IPS-NIHi7 (cell line): ENCODE data around the gene LINGO1.
A peak's percentile ranks its signal among the peaks of the same experiment; 100 is the strongest.

Experiments
- DNase-seq: peaks from one replicate; pipeline ENCODE4 v3.0.0; 2012; ENCODE audit warnings: mixed read lengths; ENCODE audit errors: extremely low spot score

Gene LINGO1

DNA sequence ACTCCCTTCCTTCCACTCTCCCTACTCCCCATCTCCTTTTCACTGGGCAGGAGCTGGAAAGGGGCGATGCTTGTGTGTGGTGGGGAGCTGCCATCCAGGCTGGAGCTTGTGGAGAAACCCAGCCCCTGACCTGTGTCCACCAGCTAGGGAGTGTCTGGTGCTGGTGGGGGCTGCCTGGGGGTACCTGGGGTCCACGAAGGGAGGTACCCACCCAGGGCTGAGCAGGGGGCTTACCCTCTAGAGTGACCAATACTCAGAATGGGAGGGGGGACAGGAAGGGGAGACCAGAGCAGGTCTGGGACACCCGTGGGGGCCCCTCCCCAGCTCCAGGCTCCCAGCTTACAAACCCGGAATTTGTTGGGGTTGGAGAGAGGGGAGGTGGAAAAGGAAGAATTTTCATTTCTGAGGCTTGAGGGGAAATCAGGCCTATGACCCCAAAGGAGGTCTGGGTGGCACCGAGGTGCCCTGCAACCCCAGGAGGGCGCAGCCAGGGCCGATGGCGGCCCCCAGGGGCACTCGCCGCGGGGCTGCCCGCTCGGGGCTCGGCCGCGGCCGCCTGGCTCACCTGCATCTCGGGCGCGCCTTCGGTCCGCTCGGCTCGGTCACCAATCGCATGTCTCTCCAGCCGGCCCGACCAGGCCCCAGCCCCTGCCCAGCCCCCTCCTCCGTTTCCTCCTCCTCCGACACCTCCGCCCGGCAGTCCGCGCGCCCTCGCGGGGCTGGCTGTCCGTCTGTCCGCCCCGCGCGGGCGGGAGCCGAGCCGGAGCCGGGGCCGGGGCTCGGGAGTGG is 773 bp downstream of the LINGO1 start:
- peak; percentile 61 for DNase-seq

DNA sequence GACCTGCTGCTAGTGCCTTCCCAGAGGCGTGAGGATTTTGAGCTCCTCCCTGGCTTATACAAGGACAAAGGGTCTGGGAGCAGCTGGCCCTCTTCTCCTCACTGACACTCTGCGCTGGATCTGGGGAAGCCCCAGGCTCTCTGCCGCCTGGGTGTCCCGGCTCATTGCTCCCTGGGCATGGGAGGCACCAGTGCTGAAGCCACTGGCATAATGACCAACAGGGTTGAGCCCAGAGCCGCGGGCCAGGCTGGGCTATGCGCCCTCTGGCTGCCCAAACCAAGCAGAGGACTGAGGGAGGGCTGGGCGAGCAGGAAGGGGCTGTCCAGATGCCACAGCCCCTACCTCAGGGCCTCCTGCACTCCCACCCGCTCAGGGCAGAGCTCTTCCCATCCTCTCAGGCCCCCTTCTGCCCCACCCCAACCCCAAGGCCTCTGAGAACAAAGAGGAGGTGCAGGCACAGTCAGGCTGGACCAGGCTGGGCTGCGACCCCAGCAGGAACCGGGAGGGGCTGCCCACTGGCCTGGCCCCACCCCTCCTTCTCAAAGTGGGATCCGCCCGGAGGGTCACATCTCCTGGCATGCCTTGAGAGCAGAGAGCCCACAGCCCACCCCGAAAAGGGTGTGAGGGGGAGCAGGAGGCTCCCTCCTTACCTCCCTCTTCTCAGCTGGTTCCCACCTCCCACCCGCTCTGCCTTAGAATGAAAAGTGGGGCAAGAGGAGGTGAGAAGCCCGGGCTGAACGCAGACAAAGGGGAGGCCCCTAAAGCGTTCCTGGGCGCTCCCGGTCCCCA is 1.6 kb downstream of the LINGO1 start:
- DNase-seq = peak; percentile 56

DNA sequence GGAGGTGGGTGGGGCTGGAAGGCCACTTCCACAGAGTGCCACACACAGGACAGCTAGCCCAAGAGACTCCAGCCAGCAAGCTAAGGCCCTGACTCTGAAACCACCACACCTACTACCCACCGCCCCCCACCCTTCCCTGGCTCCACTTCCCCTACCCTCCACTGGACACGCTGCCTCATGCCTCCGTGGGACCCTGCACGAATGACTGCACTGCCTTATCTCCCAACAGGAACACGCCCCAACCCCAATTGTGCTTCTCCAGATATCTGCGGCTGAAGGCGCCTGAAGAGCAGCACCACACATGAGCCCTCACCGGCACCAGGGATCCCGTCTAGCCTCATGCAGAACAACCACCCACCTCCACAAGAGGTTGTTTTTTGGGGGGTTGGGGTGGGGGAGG is 2.7 kb downstream of the LINGO1 start:
- no peak for DNase-seq

DNA sequence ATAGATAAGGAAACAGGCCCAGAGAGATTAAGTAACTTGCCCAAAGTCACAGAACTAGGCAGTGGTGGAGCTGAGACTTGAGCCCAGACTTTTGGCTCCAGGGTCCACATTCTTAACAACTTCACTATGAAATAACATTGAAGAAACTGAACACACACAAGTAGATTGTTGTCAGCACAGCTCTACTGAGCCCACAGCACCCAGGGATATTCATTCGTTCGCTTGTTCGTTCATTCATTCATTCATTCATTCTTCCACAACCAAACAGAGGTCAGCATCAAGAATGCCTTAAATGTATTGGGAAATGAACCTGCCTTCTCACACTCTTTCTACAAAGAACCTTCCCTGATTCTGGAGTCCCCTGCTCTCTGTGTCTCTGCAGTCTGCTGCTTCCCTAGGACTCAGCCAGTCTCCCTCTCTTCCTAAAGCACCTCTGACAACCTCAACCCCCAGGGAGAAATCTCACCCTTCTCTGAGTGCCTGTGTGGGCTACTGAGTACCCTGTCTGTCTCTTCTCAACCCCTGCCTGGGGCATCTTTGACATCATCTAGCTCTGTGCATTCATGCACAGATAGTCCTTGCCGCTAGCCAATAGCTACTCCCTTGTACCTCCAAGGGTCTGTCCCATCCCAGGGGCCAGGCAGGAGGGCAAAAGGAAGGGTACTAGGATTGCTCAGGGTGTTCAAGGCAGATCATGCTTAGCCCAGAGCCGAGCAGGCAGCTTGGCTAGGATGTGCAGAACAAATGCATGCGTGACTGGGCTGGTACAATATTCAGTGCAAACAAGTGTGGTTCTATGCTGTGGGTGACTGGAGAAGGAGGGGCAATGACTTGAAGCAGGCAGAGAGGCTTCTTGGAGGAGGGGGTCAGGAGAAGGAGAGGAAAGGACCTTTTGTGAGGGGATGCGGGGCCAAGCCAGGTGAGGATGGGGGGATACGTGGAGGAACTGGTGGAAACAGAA is 3.4 kb downstream of the LINGO1 start:
- no peak for DNase-seq

DNA sequence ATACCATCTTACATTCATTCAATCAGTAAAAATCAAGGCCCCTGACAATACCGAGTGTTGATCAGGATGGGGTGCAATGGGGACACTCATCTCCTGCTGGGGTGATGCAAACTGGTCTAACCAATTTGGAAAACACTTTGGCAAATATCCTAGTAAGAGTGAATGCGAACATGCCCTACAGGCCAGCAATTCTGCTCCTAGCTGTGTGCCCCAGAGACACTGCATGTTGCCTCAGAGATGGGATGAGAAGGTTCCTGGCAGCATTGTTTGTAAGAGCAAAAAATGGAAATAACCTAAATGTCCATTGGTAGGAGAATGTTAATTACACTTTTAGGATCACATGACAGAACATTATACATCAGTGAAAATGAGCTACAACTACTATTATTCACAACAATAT is 4.7 kb downstream of the LINGO1 start:
- DNase-seq = no peak

DNA sequence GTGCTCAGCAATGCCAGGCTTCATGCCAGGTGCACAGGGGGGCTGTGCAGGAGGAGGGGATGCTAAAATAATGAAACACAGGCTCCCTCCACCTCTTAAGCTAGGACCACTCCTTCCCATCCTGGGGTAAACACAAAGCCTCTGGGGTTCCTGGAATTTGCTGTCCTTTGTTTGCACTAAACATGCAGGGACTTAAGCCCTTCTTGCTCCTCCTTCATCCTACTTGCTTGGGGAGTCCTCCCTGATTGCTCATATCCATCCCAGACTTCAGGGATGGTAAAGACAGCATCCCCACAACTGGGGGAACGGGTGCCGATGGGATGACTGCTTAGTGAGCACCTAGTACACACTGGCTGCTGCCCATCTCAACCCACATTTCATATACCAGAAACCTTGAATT is 5.1 kb downstream of the LINGO1 start:
- no peak for DNase-seq

DNA sequence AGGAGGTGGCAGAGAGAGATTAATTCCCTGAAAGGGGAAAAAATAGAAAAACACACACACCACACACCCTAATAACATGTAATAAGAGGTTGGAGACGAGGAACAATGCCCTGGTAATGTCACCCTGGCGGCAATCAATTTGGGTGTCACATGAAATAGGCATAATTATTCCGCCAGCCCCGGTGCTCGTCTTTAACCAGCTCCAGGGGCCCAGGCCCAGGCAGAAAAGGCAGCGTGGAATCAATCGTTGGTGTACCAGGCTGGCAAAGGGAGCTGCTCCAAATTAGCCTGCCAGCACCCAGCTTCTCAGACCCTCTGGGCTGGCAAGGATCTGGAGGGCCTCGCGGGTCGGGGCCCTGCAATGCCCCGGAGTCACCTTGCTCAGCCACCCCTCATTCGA is 5.6 kb downstream of the LINGO1 start:
- no peak for DNase-seq

DNA sequence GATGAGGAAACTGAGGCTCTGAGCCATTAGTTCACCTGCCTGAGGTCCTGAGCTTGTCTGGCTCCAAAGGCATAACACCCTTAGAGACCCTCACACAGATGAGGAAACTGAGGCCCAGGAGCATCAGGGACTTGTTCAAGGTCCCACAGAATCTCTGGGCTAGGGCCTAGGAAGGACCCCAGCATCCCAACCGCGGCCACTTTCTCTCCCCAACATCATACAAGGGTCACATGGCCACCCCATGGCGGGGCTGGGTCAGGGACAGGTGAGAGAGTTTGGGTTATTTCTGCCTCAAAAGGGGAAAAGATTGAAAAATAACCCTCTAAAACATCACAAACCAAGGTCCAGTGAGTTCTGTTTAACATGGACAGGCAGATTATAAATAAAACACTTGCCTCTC is 6.7 kb downstream of the LINGO1 start:
- no peak for DNase-seq

DNA sequence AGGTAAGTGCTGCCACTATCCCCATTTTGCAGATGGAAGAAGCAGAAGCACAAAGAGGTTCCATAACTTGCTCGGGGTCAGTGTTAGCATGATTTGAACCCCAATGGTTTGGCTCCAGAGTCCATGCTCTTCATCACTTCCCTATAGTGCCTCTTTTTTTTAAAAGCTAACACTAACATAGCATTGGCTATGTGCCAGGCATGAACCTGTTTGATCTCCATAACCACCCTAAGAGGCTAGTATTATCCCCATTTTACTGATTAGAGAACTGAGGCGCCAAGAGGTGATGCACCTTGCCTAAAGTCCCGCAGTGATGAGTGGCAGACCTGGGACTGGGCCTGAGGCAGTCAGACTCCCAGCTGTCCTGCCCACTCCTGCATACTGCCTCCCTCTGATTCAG is 7.3 kb downstream of the LINGO1 start:
- no peak for DNase-seq

DNA sequence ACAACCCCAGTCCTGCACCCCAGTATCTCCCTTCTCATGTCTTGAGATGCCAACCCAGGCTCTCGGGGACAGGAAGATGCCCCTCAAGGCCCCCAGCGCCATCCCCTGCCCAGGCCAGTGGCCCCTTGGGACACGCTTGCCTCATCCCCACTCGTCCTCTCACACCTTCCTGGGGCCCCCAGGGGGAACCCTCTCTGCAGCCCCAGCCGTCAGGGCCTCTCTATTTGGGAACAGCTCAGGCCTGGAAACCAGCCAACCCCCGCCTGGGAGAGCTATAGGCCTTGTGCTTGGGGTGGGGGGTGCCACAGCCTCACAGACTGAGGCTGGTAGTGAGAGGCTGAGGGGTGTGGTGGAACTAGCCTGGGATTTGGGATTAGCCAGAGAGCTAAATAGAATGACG is 7.8 kb downstream of the LINGO1 start:
- no peak for DNase-seq

DNA sequence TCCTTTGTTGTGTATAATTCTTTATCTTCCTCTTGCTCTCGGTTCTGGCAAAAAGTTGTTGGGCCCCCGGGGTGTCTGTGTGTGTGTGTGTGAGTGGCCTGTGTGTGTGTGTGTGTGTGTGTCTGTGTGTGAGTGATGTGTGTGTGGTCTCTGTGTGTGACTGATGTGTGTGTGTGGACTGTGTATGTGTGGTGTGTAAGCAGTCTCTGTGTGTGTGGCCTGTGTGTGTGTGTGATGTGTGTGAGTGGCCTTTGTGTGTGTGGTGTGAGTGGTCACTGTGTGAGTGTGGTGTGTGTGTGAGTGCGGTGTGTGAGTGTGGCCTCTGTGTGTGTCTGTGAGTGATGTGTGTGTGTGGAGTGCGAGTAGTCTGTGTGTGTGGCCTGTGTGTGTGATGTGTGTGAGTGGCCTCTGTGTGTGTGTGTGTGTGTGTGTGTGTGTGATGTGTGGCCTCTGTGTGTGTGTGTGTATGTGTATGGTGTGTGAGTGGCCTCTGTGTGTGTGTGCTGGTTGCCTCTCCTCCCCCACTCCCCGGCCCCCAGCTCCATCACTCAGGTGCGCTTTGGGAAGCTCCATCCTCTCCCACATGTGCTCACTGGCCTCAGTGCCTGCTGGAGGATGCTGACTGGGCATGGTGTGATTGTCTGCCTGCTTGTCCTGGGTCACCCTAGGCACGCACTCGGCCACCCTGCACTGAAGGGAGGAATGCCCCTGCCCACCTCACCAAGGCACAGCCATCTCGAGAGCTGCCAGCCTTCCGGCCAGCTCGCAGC is 8.8 kb downstream of the LINGO1 start:
- DNase-seq = no peak

DNA sequence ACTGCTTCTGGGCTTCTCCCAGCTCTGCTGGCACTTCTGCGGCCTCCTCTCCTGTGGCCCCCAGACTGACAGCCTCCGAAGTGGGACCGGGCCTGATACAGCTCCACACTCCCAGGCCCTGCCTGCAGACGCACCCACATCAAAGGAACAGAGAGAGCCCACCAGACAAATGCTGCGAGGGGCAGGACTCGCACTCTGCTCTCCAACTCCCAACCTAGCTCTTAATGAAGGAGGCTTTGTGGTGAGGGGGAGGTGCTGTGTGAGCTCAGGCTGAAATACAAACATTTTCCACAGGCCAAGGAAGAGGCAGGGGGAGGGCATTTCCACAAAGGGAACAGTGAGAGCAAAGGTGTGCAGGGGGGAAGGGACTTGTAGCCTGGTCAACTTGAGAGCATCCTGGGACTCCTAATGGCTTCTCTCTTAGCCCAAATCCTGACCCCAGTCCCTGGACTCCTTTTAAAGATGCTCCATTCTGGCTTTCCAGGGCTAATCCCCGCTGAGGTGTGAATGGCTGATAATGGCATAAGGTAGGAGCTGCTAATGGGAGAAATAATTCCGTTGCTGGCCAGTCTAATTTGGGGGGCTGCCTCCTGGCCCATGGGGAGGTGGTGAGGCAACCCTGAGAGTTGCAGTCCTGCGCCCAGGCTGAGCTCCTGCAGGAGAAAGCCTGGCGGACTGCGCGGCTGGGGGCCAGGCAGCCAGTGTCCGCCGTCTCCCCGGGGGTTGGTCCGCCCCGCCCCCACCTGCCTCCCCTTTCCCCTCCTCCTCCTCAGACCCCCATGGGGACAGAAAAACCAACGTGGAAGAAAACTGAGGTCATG is 9.6 kb downstream of the LINGO1 start:
- DNase-seq = no peak

DNA sequence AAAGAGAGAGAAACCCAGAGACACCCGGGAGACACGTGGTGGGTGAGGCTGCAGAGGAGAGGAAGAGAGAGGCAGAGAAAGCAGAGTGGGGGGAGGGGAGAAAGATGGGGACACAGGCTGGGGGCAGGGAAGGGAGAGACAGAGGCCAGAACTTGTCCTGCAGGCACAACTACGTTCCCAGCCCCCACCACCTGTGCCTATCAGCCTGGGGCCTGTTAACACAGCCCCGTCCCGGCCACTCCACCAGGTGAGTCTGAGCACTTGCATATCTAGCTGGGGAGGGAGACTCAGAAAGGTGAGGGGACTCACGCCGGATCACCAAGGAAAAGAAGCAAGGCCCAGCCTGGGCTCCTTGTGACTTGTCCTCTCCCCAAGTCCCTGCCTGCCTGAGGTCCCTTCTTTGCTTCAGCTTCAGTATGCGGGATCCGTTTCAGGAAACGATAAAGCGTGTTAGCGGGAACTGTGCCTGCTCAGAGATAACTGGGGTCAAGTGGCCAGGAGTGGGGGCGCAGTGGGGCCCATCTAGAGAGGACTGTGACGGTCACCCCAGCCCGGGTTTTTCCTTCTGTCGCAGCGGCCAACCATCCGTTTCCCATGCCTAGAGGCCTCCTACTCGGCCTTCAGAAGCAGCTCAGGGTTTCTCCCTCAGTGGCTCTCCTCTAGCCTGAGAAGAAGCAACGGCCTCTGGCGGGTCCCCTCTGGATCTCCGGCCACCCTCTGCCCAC is 10.3 kb downstream of the LINGO1 start:
- no peak for DNase-seq

DNA sequence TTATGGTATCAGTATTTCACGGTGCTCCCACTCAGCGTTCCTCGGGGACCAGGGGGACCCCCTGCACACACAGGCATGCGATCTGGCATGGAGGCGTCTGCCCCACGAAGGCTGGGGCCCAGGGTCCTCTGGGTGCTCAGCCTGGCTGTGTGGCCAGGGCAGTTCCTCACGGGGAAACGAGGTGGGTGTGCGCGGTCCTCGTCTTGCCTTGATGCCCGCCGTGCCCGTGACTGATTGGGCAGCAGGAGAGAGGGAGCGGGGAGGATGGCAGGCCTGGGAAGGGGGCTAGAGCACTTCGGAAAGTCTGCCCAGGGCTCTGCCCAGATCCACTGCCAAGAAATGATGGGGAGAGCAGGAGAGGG is 10.9 kb downstream of the LINGO1 start:
- no peak for DNase-seq

DNA sequence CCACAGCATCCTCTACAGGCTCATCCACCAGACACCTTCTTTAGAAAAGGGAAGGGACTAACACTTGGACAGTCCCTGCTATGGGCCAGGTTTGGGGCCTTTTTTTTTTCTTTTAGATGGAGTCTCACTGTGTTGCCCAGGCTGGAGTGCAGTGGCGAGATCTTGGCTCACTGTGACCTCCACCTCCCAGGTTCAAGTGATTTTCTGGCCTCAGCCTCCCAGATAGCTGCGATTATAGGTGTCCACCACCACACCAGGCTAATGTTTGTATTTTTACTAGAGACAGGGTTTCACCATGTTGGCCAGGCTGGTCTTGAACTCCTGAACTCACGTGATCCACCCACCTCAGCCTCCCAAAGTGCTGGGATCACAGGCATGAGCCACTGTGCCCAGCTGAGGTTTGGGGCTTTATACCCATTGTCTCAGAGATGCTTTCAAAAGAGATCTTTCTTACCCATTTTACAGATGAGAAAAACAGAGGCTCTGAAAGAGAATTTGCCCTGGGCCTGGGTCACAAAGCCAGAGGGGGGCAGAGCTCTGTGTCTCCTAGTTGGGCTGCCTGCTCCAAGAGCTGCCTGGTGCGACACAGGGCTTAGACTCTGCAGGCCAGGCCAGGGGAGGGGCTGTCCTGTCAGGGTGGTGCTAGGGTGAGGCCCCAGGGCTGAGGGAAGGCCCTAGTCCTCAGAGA is 11.6 kb downstream of the LINGO1 start:
- DNase-seq = no peak

DNA sequence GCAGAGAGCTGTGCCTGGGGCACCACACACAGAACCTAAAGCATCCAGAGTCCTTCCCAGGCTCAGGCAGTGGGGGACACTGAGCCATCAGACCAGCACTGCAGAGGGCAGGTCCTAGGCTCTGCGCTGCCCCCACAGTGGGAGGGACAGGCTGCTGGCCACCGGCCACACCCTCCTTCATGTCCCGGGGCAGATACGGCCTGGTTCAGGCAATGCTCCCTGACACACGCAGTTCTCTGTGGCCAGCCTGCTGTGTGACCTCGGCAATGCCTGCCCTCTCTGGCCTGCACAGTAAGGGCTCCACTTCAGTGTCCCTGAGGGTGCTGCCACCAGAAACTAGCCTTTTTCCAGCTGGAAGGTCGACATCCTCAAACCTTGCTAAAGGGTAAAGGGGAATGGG is 12.4 kb downstream of the LINGO1 start:
- DNase-seq = no peak

DNA sequence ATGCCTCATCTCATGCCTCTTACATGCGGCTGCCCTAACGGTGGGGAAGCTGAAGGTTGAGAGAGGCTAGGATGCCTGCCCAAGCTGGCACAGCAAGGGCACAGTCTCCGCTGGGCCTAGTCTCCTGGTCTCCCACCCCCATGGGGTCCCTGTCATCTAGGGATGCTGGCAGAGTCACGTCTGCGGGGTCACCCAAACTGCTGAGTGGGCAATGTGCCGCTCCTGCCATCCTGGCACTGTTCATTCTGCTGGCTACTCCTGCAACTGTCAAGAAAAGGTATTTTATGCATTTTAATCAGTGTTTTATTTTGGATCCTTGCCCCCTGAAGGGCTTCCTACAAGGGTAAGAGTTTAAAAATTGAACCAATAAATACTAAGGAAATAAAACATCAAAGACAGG is 12.8 kb downstream of the LINGO1 start:
- no peak for DNase-seq

DNA sequence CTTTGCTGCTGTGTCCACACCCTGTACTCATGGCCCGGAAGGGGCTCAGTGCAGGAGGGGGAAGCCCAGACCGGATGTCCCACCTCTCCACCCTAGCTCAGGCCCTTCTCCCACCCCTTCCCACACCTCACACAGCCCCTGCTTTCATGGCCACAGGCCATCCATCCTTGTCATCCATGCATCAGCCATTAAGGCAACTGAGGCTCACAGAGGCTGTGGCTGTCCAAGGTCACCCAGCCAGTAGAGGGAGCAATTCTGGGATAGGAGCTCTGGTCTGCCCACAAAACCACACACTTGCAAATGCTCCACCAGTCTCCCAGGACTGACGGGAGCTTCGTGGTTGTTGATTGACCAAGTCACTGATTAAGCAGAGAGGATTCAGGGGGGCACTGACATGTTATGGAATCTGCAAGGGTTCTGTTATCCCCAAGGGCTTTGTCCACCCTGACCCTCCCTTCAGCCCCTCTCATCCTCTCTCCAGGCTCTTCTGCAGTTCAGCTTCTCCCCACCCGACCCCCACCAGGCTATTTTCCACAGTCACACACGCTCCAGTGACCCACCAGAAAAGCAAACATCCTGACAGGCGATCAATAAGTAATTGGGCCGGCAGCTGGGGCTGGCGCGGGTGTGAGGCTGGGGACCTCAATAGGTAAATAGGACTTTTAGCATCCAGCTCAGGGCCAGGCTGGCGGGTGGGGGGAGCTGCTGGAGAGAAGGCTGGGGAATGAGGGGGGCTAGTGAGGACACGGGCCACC is 15.1 kb downstream of the LINGO1 start:
- peak; percentile 65 for DNase-seq

DNA sequence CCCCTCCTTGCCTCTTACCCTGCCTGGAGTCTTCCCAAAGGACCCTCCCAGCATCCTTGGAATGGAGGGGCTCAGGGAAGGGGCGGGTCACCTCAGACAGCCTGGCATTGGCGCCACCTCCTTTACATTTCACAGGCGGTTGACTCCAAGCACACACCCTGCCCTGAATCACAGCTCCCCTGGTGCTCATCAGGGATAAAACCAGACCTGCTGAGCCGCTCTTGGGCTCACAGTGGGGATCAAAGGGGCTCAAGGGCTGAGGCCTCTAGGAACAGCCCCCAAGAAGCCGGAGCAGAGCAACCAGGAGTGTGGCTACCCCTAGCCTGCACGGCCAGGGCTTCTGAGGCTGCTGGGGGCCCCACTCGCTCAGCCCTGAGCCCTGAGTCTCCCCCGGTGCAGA is 16.6 kb downstream of the LINGO1 start:
- no peak for DNase-seq
